Stimulated activated CD4-positive, alpha-beta T cell treated with anti-CD3 and anti-CD28 coated beads, Interleukin-4, amount 100 ng/mL, for 24 hours (primary cell): Measurements from ENCODE around the gene SYMPK.

ENCODE experiments used
- DNase-seq: peaks from one replicate; pipeline ENCODE4 v3.0.0-alpha.2; 2020

SYMPK gene

DNA sequence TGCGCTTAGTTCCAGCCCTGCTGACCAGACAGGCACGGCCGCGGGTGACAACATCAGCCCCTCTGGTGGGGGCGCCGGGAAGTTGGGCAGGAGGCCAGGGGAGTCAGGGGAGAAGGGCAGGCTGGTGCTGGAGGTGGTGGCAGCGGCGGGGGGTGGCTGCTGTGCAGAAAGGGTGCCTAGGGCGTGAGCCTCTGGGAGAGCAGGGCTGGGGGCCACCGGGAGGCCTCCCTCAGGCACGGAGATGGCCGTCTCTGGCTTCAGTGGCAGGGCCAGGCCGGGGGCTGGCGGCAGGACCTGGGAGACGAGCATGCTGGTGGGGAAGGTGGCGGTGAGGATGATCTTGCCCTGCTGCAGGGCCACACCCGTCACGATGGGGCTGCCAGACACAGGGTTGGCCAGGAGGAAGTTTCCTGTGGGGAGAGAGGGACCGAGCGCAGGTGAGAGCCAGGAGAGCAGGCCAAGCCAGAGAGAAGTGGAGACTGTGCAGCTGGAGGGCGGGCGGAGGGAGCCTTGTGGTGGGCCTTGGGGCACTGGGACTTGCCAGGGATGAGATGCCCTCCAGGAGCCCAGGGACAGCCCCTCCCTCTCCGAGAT, 97.1 kb downstream of the SYMPK start:
- DNase-seq: no peak
